Measurements from ENCODE around the gene ANKRD12.
A peak's percentile ranks its signal among the peaks of the same experiment; 100 is the strongest.

The ANKRD12 gene

GRCh38 chr18:9304388-9305070 is 167.9 kb downstream of the ANKRD12 start:
- DNase-seq, result no peak

GRCh38 chr18:9319333-9319732 is 182.8 kb downstream of the ANKRD12 start:
- no peak for DNase-seq

GRCh38 chr18:9321017-9321452 is 184.5 kb downstream of the ANKRD12 start:
- DNase-seq, result no peak

GRCh38 chr18:9321736-9322135 is 185.2 kb downstream of the ANKRD12 start:
- DNase-seq, result no peak

- DNase-seq, result no peak
Observed at GRCh38 chr18:9322744-9323143, 186.2 kb downstream of the ANKRD12 start.

GRCh38 chr18:9323750-9324445 is 187.3 kb downstream of the ANKRD12 start:
- DNase-seq, result no peak

GRCh38 chr18:9325716-9326115 is 189.1 kb downstream of the ANKRD12 start:
- DNase-seq, result no peak

- no peak for DNase-seq
Observed at GRCh38 chr18:9328776-9329175, 192.2 kb downstream of the ANKRD12 start.

- no peak for DNase-seq
Observed at GRCh38 chr18:9329471-9329870, 192.9 kb downstream of the ANKRD12 start.

GRCh38 chr18:9330419-9330818 is 193.8 kb downstream of the ANKRD12 start:
- DNase-seq, result no peak

- DNase-seq, result peak; percentile 18
Observed at GRCh38 chr18:9333441-9334328, 197.1 kb downstream of the ANKRD12 start.

- DNase-seq, result peak; percentile 95
Observed at GRCh38 chr18:9334329-9334972, 197.9 kb downstream of the ANKRD12 start, which contains the start of gene TWSG1. Gene TWSG1, plus strand, starts transcription at chr18:9334773. Its CDS starts 2,457 bp downstream, at chr18:9337230.

- peak; percentile 25 for DNase-seq
Observed at GRCh38 chr18:9334973-9335696, 198.6 kb downstream of the ANKRD12 start.
